Measurements from ENCODE around the gene ADGRD1.

The ADGRD1 gene

GRCh38 chr12:131094831-131095805 is 141.4 kb downstream of the ADGRD1 start:
- no peak overlapping the region for H3K9ac ChIP-seq (ENCODE audit: low read length)
- H3K4me1 ChIP-seq (ENCODE audit: control insufficient read depth, insufficient read depth, low read length) = no peaks in the 10 kb centered on the region
- H3K27me3 ChIP-seq (replicated peaks; ENCODE audit: control insufficient read depth, insufficient read depth, low read length) = peaks cover 17% of the 10 kb centered on the region
- H3K36me3 ChIP-seq (ENCODE audit: control insufficient read depth, insufficient read depth, low read length, severe bottlenecking) = no peaks in the 10 kb centered on the region
- peaks cover 2% of the 10 kb centered on the region for H3K9me3 ChIP-seq (ENCODE audit: control insufficient read depth, low read length)
- no peak overlapping the region for H3K4me3 ChIP-seq (ENCODE audit: low read length)
- DNase-seq (ENCODE audit: low read depth) = no peak

GRCh38 chr12:131095826-131096680 is 142.3 kb downstream of the ADGRD1 start:
- Histone ChIP-seq H3K27me3 (replicated peaks; ENCODE audit: control insufficient read depth, insufficient read depth, low read length) (peaks cover 17% of the 10 kb centered on the region), H3K4me1 (ENCODE audit: control insufficient read depth, insufficient read depth, low read length) (no peaks in the 10 kb centered on the region), H3K9me3 (ENCODE audit: control insufficient read depth, low read length) (peaks cover 11% of the 10 kb centered on the region), H3K36me3 (ENCODE audit: control insufficient read depth, insufficient read depth, low read length, severe bottlenecking) (no peaks in the 10 kb centered on the region), H3K9ac (ENCODE audit: low read length) (no peak overlapping the region), H3K4me3 (ENCODE audit: low read length) (no peak overlapping the region)
- DNase-seq (ENCODE audit: low read depth) = no peak

- H3K36me3 ChIP-seq (ENCODE audit: control insufficient read depth, insufficient read depth, low read length, severe bottlenecking) = no peaks in the 10 kb centered on the region
- H3K27me3 ChIP-seq (replicated peaks; ENCODE audit: control insufficient read depth, insufficient read depth, low read length) = peaks cover 17% of the 10 kb centered on the region
- no peak overlapping the region for H3K4me3 ChIP-seq (ENCODE audit: low read length)
- DNase-seq (ENCODE audit: low read depth) = no peak
- H3K4me1 ChIP-seq (ENCODE audit: control insufficient read depth, insufficient read depth, low read length) = no peaks in the 10 kb centered on the region
- no peak overlapping the region for H3K9ac ChIP-seq (ENCODE audit: low read length)
- peaks cover 11% of the 10 kb centered on the region for H3K9me3 ChIP-seq (ENCODE audit: control insufficient read depth, low read length)
Observed at GRCh38 chr12:131096681-131097181, 143.0 kb downstream of the ADGRD1 start.

DNA sequence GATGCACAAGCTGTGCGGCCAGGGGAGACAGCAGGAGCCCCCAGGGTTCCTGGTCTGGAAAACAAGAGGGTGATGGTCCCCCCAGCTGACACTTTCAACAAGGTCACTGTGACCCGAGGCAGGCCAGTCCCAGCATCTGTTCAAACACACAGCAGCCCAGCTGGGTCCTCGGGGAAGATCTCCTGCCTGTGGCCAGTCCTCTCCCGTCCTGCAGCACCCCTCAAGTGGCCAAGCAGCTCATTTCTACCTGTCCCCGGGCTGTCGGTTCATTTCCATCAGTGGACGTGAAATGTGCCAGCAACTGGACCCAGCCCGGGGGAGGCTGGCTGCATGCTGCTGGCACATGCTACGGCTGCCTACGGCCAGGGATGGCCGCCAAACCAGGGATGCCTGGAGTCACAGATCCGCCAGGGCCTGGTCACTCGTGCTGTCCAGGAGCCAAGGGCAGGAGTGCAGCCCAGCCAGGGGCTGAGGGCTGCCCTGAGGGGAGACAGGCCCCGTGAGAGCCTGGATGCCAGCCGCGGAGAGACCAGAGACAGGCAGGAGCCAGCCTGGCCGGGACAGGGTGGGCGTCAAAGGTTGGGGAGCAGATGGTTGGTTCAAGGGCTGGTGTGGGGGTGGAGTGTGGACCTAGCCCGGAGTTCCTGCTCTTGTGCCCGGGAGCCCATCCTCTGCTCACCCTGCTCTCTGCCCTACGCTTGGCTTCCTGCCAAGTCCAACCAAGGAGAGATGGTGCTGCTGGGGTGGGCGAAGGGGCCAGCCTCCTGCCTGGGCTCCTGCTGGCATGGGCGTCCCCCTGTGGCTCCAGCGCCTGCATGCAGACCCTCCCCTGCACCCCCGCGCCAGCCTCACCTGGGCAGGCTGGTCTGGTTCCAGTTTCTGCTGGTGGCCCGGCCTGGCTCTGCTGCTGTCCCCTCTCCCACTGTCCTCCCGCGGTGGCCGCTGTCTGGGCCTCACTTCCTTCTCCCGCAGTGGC is 143.8 kb downstream of the ADGRD1 start:
- no peak overlapping the region for H3K4me3 ChIP-seq (ENCODE audit: low read length)
- peaks cover 17% of the 10 kb centered on the region for H3K27me3 ChIP-seq (replicated peaks; ENCODE audit: control insufficient read depth, insufficient read depth, low read length)
- DNase-seq (ENCODE audit: low read depth) = no peak
- no peaks in the 10 kb centered on the region for H3K36me3 ChIP-seq (ENCODE audit: control insufficient read depth, insufficient read depth, low read length, severe bottlenecking)
- no peak overlapping the region for H3K9ac ChIP-seq (ENCODE audit: low read length)
- H3K9me3 ChIP-seq (ENCODE audit: control insufficient read depth, low read length) = peaks cover 11% of the 10 kb centered on the region
- H3K4me1 ChIP-seq (ENCODE audit: control insufficient read depth, insufficient read depth, low read length) = no peaks in the 10 kb centered on the region

GRCh38 chr12:131098178-131098981 is 144.7 kb downstream of the ADGRD1 start:
- no peak overlapping the region for H3K9ac ChIP-seq (ENCODE audit: low read length)
- no peaks in the 10 kb centered on the region for H3K36me3 ChIP-seq (ENCODE audit: control insufficient read depth, insufficient read depth, low read length, severe bottlenecking)
- no peak for DNase-seq (ENCODE audit: low read depth)
- H3K9me3 ChIP-seq (ENCODE audit: control insufficient read depth, low read length) = peaks cover 11% of the 10 kb centered on the region
- no peaks in the 10 kb centered on the region for H3K4me1 ChIP-seq (ENCODE audit: control insufficient read depth, insufficient read depth, low read length)
- peaks cover 17% of the 10 kb centered on the region for H3K27me3 ChIP-seq (replicated peaks; ENCODE audit: control insufficient read depth, insufficient read depth, low read length)
- no peak overlapping the region for H3K4me3 ChIP-seq (ENCODE audit: low read length)

DNA sequence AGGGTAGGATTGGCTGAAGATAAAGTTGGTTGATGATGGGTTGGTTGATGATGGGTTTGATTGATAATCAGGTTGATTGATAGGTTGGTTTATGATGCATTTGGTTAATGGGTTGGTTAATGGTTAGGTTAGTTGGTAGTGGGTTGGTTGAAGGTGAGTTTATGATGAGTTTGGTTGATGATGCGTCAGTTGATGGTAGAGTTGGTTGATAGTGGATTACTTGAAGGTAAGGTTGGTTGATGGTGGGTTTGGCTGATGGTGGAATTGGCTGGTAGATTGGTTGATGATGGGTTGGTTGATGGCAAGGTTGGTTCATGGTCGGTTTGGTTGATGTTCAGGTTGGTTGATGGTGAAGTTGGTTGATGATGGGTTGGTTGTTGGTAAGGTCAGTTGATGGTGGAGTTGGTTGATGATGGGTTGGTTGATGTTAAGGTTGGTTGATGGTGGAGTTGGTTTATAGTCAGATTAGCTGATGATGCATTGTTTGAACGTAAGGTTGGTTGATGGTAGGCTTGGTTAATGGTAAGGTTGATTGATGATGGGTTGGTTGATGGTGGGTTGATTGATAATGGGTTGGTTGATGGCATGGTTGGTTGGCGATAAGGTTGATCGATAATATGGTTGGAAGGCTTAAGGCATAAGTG is 146.4 kb downstream of the ADGRD1 start:
- DNase-seq (ENCODE audit: low read depth) = no peak
- Histone ChIP-seq H3K4me3 (ENCODE audit: low read length) (no peak overlapping the region), H3K27me3 (replicated peaks; ENCODE audit: control insufficient read depth, insufficient read depth, low read length) (peaks cover 13% of the 10 kb centered on the region), H3K4me1 (ENCODE audit: control insufficient read depth, insufficient read depth, low read length) (peaks cover 3% of the 10 kb centered on the region), H3K9me3 (ENCODE audit: control insufficient read depth, low read length) (peaks cover 11% of the 10 kb centered on the region), H3K36me3 (ENCODE audit: control insufficient read depth, insufficient read depth, low read length, severe bottlenecking) (no peaks in the 10 kb centered on the region), H3K9ac (ENCODE audit: low read length) (no peak overlapping the region)

GRCh38 chr12:131101006-131101405 is 147.3 kb downstream of the ADGRD1 start:
- DNase-seq (ENCODE audit: low read depth) = no peak
- H3K27me3 ChIP-seq (replicated peaks; ENCODE audit: control insufficient read depth, insufficient read depth, low read length) = peaks cover 11% of the 10 kb centered on the region
- H3K9me3 ChIP-seq (ENCODE audit: control insufficient read depth, low read length) = peaks cover 11% of the 10 kb centered on the region

GRCh38 chr12:131101703-131102492 is 148.2 kb downstream of the ADGRD1 start:
- Histone ChIP-seq H3K4me3 (ENCODE audit: low read length) (no peak overlapping the region), H3K9me3 (ENCODE audit: control insufficient read depth, low read length) (peaks cover 11% of the 10 kb centered on the region), H3K36me3 (ENCODE audit: control insufficient read depth, insufficient read depth, low read length, severe bottlenecking) (no peaks in the 10 kb centered on the region), H3K9ac (ENCODE audit: low read length) (no peak overlapping the region), H3K4me1 (ENCODE audit: control insufficient read depth, insufficient read depth, low read length) (peaks cover 3% of the 10 kb centered on the region), H3K27me3 (replicated peaks; ENCODE audit: control insufficient read depth, insufficient read depth, low read length) (peaks cover 9% of the 10 kb centered on the region)
- no peak for DNase-seq (ENCODE audit: low read depth)

More at GRCh38 chr12:131101006-131101405, 147.3 kb downstream of the ADGRD1 start:
- Histone ChIP-seq H3K9ac (ENCODE audit: low read length) (no peak overlapping the region), H3K4me1 (ENCODE audit: control insufficient read depth, insufficient read depth, low read length) (peaks cover 3% of the 10 kb centered on the region), H3K4me3 (ENCODE audit: low read length) (no peak overlapping the region), H3K36me3 (ENCODE audit: control insufficient read depth, insufficient read depth, low read length, severe bottlenecking) (no peaks in the 10 kb centered on the region)

DNA sequence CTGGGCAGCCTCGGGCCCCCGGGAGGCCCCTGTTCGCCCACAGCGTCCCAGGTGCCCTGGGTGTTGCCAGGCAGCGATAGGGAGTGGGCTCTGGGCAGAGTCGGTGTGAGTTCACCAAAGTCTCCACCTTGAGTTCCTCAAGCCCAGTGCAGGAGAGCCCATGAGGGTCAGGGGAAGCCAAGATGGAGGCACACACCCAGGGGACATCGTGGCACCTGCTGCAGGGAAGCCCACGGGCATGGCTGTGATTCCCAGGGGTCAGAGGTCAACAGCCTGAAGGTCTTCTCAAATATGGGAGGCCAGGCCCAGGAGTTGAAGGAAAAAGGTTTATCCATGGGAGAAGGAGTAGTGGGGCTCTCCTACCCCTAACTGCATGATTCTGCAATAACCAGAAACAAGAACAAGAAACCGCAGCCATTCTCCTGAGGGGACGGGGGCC is 148.8 kb downstream of the ADGRD1 start:
- H3K9ac ChIP-seq (ENCODE audit: low read length) = no peak overlapping the region
- H3K27me3 ChIP-seq (replicated peaks; ENCODE audit: control insufficient read depth, insufficient read depth, low read length) = peaks cover 9% of the 10 kb centered on the region
- H3K4me1 ChIP-seq (ENCODE audit: control insufficient read depth, insufficient read depth, low read length) = peaks cover 3% of the 10 kb centered on the region
- H3K36me3 ChIP-seq (ENCODE audit: control insufficient read depth, insufficient read depth, low read length, severe bottlenecking) = no peaks in the 10 kb centered on the region
- peaks cover 11% of the 10 kb centered on the region for H3K9me3 ChIP-seq (ENCODE audit: control insufficient read depth, low read length)
- H3K4me3 ChIP-seq (ENCODE audit: low read length) = no peak overlapping the region
- no peak for DNase-seq (ENCODE audit: low read depth)
